Uterus (tissue), 2 donors: Measurements from ENCODE around the gene ATP2C2.

ENCODE experiments used
- CTCF ChIP-seq, 4 experiments: fragments of 200-600 bp in 2 of 4; fragments of 450-650 bp in 2 of 4; sonication (generic) in 2 of 4; IDR thresholded peaks; one replicate each; pipeline ENCODE4 v1.5.1; 2016 to 2019; ENCODE audit warnings: antibody characterized with exemption in 4 of 4, mild to moderate bottlenecking in 2 of 4, moderate library complexity in 1 of 4
- POLR2A ChIP-seq, 2 donors: fragments of 450-650 bp; IDR thresholded peaks; one replicate each; pipeline ENCODE4 v1.6.1; 2016; ENCODE audit warnings: antibody characterized with exemption in 2 of 2, mild to moderate bottlenecking in 1 of 2, moderate library complexity in 1 of 2

- TF ChIP-seq CTCF (IDR thresholded peaks at IDR 0.05) (no peak), POLR2A (IDR thresholded peaks at IDR 0.05) (peak; percentile 75 to 84)
Observed at GRCh38 chr16:84504420-84505248, 136.3 kb downstream of the ATP2C2 start, which contains the start of gene MEAK7.
